ENCODE measurements around the gene KRTAP3-1.

KRTAP3-1 gene

DNA sequence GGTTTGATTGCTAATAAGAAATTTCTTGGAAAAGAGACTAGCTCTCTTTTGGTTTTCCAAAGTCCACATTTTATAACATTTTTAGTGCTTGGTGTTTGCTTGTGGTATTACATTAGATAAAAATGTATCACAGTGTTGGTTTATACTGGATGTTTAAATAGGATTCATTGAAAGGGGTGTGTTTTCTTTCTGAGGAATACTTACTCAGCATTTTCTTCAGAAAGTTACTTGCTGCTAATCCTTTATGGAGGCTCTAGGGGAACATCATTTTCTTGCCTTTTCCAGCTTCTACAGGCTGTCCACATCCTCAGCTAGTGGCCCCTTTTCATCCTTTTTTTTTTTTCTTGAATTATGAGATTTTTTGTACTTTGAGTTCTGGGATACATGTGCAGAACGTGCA is 41.3 kb downstream of the KRTAP3-1 start:
- H3K36me3 ChIP-seq (ENCODE audit: control insufficient read depth, low read depth, low read length), result no peaks in the 10 kb centered on the region
- no peak overlapping the region for H3K9ac ChIP-seq (ENCODE audit: low read length)
- no peaks in the 10 kb centered on the region for H3K9me3 ChIP-seq (ENCODE audit: control insufficient read depth, low read depth, low read length)
- no peak overlapping the region for H3K4me3 ChIP-seq (ENCODE audit: low read length)
- no peak overlapping the region for H3K27ac ChIP-seq (ENCODE audit: low read length)
- no peaks in the 10 kb centered on the region for H3K4me1 ChIP-seq (ENCODE audit: control insufficient read depth, low read depth, low read length)
- H3K27me3 ChIP-seq (ENCODE audit: control insufficient read depth, insufficient read depth, low read length), result no peaks in the 10 kb centered on the region

DNA sequence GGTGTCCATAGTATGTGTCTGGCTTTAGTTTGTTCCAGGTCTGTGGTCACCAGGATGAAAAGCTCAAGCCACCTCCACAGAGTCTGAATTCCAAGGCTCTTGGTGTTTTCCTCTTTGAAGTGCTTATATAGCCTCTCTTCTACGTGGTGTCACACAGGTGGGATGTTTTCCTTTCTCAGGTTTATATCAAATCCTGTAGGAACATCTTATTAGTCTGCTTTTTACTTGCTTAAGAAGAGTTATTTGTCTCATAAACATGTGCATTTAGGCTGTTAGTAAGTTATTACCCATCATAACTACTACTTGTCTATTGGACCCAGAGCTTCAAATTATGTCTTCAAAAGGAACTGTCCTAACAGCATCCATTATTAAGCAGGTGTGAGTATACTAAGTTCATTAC is 42.1 kb downstream of the KRTAP3-1 start, which contains the start of gene KRT39:
Gene KRT39, minus strand, starts transcription at position 101 of the 400 bp plus-strand sequence. Its CDS starts 92 bp downstream, at position 9.
- Histone ChIP-seq H3K4me1 (ENCODE audit: control insufficient read depth, low read depth, low read length) (no peaks in the 10 kb centered on the region), H3K36me3 (ENCODE audit: control insufficient read depth, low read depth, low read length) (no peaks in the 10 kb centered on the region)

DNA sequence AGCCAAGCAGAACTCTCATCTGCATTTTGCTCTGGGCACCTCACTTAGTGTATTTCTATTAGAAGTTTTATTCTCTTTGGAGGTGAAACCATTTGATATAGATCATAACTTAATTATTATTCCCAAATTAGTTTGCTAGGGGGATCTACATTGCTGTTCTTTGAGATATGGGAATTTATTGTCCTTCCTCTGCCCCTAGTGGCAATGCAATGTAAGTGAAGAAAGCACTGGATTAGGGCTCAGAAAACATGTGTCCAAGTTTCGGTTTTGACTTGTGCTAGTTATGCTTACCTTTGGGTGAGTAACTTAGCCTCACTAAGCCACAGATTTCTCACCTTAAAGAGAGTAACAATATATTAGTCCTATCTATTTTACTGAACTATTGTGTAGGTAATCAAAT is 45.1 kb downstream of the KRTAP3-1 start:
- Histone ChIP-seq H3K4me1 (ENCODE audit: control insufficient read depth, low read depth, low read length) (no peaks in the 10 kb centered on the region), H3K9ac (ENCODE audit: low read length) (no peak overlapping the region), H3K27ac (ENCODE audit: low read length) (no peak overlapping the region), H3K9me3 (ENCODE audit: control insufficient read depth, low read depth, low read length) (no peaks in the 10 kb centered on the region), H3K36me3 (ENCODE audit: control insufficient read depth, low read depth, low read length) (no peaks in the 10 kb centered on the region), H3K4me3 (ENCODE audit: low read length) (no peak overlapping the region), H3K27me3 (ENCODE audit: control insufficient read depth, insufficient read depth, low read length) (no peaks in the 10 kb centered on the region)

More for the DNA sequence above, 42.1 kb downstream of the KRTAP3-1 start, which contains the start of gene KRT39:
- H3K27me3 ChIP-seq (ENCODE audit: control insufficient read depth, insufficient read depth, low read length), result no peaks in the 10 kb centered on the region
- no peak within 1 kb of the TSS for H3K9ac ChIP-seq (ENCODE audit: low read length)
- no peak within 1 kb of the TSS for H3K27ac ChIP-seq (ENCODE audit: low read length)
- no peak within 1 kb of the TSS for H3K4me3 ChIP-seq (ENCODE audit: low read length)
- H3K9me3 ChIP-seq (ENCODE audit: control insufficient read depth, low read depth, low read length), result no peaks in the 10 kb centered on the region

DNA sequence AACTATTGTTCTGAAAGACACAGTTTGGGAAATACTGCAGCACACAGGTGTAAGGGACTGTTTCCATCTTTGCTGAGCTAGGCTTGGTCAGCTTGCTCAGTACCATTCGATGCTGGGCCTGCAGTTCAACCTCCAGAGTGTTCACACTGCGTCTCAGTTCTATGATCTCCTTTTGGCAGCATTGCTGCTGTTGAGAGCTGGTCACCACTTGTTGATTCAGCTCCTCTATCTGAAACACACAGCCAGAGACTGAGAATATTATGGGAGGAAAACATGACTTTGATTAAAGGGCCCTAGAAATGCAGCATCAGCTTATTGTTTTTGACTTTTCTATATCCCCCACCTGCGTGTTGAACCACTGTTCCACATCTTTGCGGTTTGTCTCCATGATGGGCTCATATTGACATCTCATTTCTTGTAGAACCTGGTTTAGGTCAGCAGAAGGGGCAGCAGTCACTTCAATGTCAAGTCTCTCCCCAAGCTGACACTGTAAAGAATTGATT is 46.8 kb downstream of the KRTAP3-1 start:
- no peak overlapping the region for H3K9ac ChIP-seq (ENCODE audit: low read length)
- H3K4me1 ChIP-seq (ENCODE audit: control insufficient read depth, low read depth, low read length), result peaks cover 13% of the 10 kb centered on the region
- H3K9me3 ChIP-seq (ENCODE audit: control insufficient read depth, low read depth, low read length), result no peaks in the 10 kb centered on the region
- no peak overlapping the region for H3K4me3 ChIP-seq (ENCODE audit: low read length)
- no peaks in the 10 kb centered on the region for H3K36me3 ChIP-seq (ENCODE audit: control insufficient read depth, low read depth, low read length)
- H3K27me3 ChIP-seq (ENCODE audit: control insufficient read depth, insufficient read depth, low read length), result no peaks in the 10 kb centered on the region
- H3K27ac ChIP-seq (ENCODE audit: low read length), result no peak overlapping the region

DNA sequence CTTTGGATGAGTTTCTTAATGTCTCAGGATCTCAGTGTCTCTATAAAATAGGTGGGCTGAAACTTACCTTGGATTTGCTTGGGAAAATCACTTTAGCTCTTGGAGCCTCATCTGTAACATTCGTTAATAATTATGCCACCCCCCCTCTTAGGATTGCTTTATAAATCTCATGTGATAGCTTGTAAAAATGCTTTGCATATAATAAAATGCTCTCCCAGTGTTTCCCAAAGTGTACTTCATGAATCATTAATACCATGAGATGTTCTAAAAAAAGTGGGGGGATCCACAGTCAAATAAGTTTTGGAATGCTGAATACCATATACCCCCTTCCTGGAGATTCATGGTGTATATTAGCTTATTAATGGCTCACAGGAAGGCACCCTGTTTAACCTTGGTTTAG is 47.3 kb downstream of the KRTAP3-1 start:
- no peaks in the 10 kb centered on the region for H3K36me3 ChIP-seq (ENCODE audit: control insufficient read depth, low read depth, low read length)
- H3K9me3 ChIP-seq (ENCODE audit: control insufficient read depth, low read depth, low read length), result no peaks in the 10 kb centered on the region
- no peak overlapping the region for H3K9ac ChIP-seq (ENCODE audit: low read length)
- H3K4me1 ChIP-seq (ENCODE audit: control insufficient read depth, low read depth, low read length), result peaks cover 13% of the 10 kb centered on the region
- no peak overlapping the region for H3K27ac ChIP-seq (ENCODE audit: low read length)
- H3K4me3 ChIP-seq (ENCODE audit: low read length), result no peak overlapping the region
- no peaks in the 10 kb centered on the region for H3K27me3 ChIP-seq (ENCODE audit: control insufficient read depth, insufficient read depth, low read length)

DNA sequence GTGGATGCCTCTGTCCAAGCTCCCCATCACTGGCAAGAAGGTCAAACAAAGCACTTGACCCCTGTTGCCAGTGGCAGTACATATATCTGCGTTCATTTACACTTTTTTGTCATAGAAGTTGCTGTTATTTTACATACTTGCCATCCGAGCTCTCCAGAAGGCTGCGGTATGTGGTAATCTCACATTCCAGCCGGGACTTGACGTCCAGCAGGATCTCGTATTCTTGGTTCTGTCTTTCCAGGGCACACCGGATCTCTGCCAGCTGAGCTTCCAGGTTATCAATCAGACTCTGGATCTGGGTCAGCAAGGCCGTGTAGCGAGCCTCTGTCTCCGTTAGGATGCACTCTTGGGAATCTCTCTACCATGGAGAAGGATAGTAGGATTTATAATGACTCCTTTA is 48.8 kb downstream of the KRTAP3-1 start:
- H3K4me1 ChIP-seq (ENCODE audit: control insufficient read depth, low read depth, low read length), result peaks cover 13% of the 10 kb centered on the region
- H3K9me3 ChIP-seq (ENCODE audit: control insufficient read depth, low read depth, low read length), result no peaks in the 10 kb centered on the region
- no peaks in the 10 kb centered on the region for H3K27me3 ChIP-seq (ENCODE audit: control insufficient read depth, insufficient read depth, low read length)
- H3K27ac ChIP-seq (ENCODE audit: low read length), result no peak overlapping the region
- no peak overlapping the region for H3K9ac ChIP-seq (ENCODE audit: low read length)
- no peak overlapping the region for H3K4me3 ChIP-seq (ENCODE audit: low read length)
- no peaks in the 10 kb centered on the region for H3K36me3 ChIP-seq (ENCODE audit: control insufficient read depth, low read depth, low read length)

Measured in iPS-18a (cell line).